HCT116 (cell line): ENCODE results near the gene ELF2. TPM values are rescaled to one million over a fixed set of nuclear protein-coding genes. Genes with fewer than 3 reads are reported as not detected.
"Not testable (repeated sequence)": the region's sequence is repeated elsewhere in the genome, so short reads cannot be mapped to it uniquely, and the experiment has no call there.

Experiments
- ATAC-seq: fragments of 200-7000 bp; cut with Tn5 transposase; 2 replicates; pipeline ENCODE4 v1.9.1; 2020; ENCODE audit warnings: mild to moderate bottlenecking, moderate library complexity
- BruUV-seq: library from RNA; stranded (reverse); fragments of 400-500 nt; replicated peaks from 2 replicates; lab custom pipeline; 2021; lab: Mats Ljungman, UMichigan
- CTCF ChIA-PET: fragments of 300-600 bp; sonication (Branson Sonifier 250); formaldehyde crosslinking; loops from one replicate; lab custom pipeline; 2021; ENCODE audit warnings: antibody characterized with exemption; lab: Charles Lee
- POLR2A ChIA-PET: fragments of 300-600, 350-600 bp; sonication (Branson Sonifier 250); formaldehyde crosslinking; loops from one replicate; lab custom pipeline; 2021; ENCODE audit warnings: antibody characterized with exemption; lab: Charles Lee
- RAD21 ChIA-PET, 2 experiments: fragments of 300-600 bp; sonication (Branson Sonifier 250); formaldehyde crosslinking; loops; one replicate each; lab custom pipeline; 2023; ENCODE audit warnings: low total read pairs in 2 of 2; ENCODE audit not compliant: uncharacterized antibody in 2 of 2, unreplicated experiment in 2 of 2, low non-redundant PET in 1 of 2; lab: Charles Lee
- DNase-seq: peaks from one replicate; pipeline ENCODE4 v3.0.0-alpha.2; 2010; ENCODE audit warnings: low read depth, low spot score
- H2AFZ ChIP-seq: fragments of 200-600 bp; shearing (Covaris generic), sonication (generic); 2 replicates; pipeline ENCODE4 v1.6.1; 2017; ENCODE audit warnings: low read depth, mixed run types, mixed read lengths, antibody characterized with exemption, low read length; ENCODE audit not compliant: poor library complexity, severe bottlenecking
- H3K27ac ChIP-seq: 2 replicates; pipeline ENCODE4 v1.5.1; 2012; ENCODE audit warnings: low read depth, low read length
- H3K27me3 ChIP-seq: fragments of 200-600 bp; sonication (generic); 2 replicates; pipeline ENCODE4 v1.6.1; 2016; ENCODE audit warnings: mixed run types, low read length, mixed read lengths; ENCODE audit not compliant: insufficient read depth
- H3K36me3 ChIP-seq, 2 experiments: fragments of 200-500 bp in 1 of 2; fragments of 200-600 bp in 1 of 2; sonication (Bioruptor generic) in 1 of 2; sonication (generic) in 1 of 2; 2 replicates each; pipeline versions ENCODE4 v1.5.1 to v1.6.1; 2014 to 2016; ENCODE audit warnings: low read length in 2 of 2, inconsistent platforms in 1 of 2, mixed read lengths in 1 of 2, mixed run types in 1 of 2; ENCODE audit not compliant: insufficient read depth in 2 of 2, control insufficient read depth in 1 of 2
- H3K4me1 ChIP-seq, 2 experiments: fragments of 200-600 bp in 1 of 2; sonication (generic) in 1 of 2; 2 replicates each; pipeline versions ENCODE4 v1.5.1 to v1.6.1; 2012 to 2017; ENCODE audit warnings: low read length in 2 of 2, inconsistent platforms in 1 of 2, mild to moderate bottlenecking in 1 of 2, mixed read lengths in 1 of 2, mixed run types in 1 of 2, moderate library complexity in 1 of 2; ENCODE audit not compliant: insufficient read depth in 2 of 2, control insufficient read depth in 1 of 2
- H3K4me2 ChIP-seq: fragments of 200-600 bp; sonication (generic); 2 replicates; pipeline ENCODE4 v1.6.1; 2017; ENCODE audit warnings: mixed run types, low read length, mixed read lengths
- H3K4me3 ChIP-seq, 2 experiments: fragments of 200-600 bp in 1 of 2; sonication (generic) in 1 of 2; replicated peaks in 1 of 2; 2 replicates each; pipeline ENCODE4 v1.5.1; 2011 to 2016; ENCODE audit warnings: low read length in 2 of 2, control low read depth in 1 of 2, low read depth in 1 of 2, mild to moderate bottlenecking in 1 of 2, mixed read lengths in 1 of 2, mixed run types in 1 of 2
- H3K79me2 ChIP-seq: fragments of 200-600 bp; sonication (generic); 2 replicates; pipeline ENCODE4 v1.6.1; 2017; ENCODE audit warnings: mild to moderate bottlenecking, mixed run types, low read length, moderate library complexity, mixed read lengths; ENCODE audit not compliant: insufficient read depth
- H3K9ac ChIP-seq: fragments of 200-600 bp; sonication (generic); 2 replicates; pipeline ENCODE4 v1.6.1; 2016; ENCODE audit warnings: low read length, mixed read lengths
- H3K9me2 ChIP-seq: fragments of 200-600 bp; sonication (generic), shearing (Covaris generic); 2 replicates; pipeline ENCODE4 v1.6.1; 2017; ENCODE audit warnings: mixed run types, mild to moderate bottlenecking, moderate library complexity; ENCODE audit not compliant: insufficient read depth
- H3K9me3 ChIP-seq, 2 experiments: fragments of 200-500 bp in 1 of 2; fragments of 200-600 bp in 1 of 2; sonication (Bioruptor generic) in 1 of 2; sonication (generic) in 1 of 2; 2 replicates each; pipeline ENCODE4 v1.6.1; 2014 to 2017; ENCODE audit warnings: low read length in 2 of 2, mixed read lengths in 2 of 2, inconsistent platforms in 1 of 2, low read depth in 1 of 2, mild to moderate bottlenecking in 1 of 2, mixed run types in 1 of 2, moderate library complexity in 1 of 2; ENCODE audit not compliant: control insufficient read depth in 1 of 2, insufficient read depth in 1 of 2
- H4K20me1 ChIP-seq: fragments of 200-600 bp; sonication (generic), shearing (Covaris generic); 2 replicates; pipeline ENCODE4 v1.6.1; 2017; ENCODE audit warnings: mixed run types, mild to moderate bottlenecking, moderate library complexity; ENCODE audit not compliant: insufficient read depth
- ELF1 ChIP-seq: IDR thresholded peaks from 2 replicates; pipeline ENCODE4 v1.6.1; 2012; ENCODE audit warnings: low read depth, borderline replicate concordance
- EZH2phosphoT487 ChIP-seq: fragments of 200-600 bp; IDR thresholded peaks from 2 replicates; pipeline ENCODE4 v1.6.1; 2018; ENCODE audit warnings: antibody characterized with exemption, borderline replicate concordance
- FOSL1 ChIP-seq: IDR thresholded peaks from 2 replicates; pipeline ENCODE4 v1.6.1; 2012; ENCODE audit warnings: low read depth
- JUND ChIP-seq: IDR thresholded peaks from 2 replicates; pipeline ENCODE4 v1.6.1; 2012
- POLR2A ChIP-seq: IDR thresholded peaks from 2 replicates; pipeline ENCODE4 v1.7.0; 2011; ENCODE audit warnings: borderline replicate concordance; ENCODE audit not compliant: insufficient read depth, insufficient read length; ENCODE audit errors: extremely low read depth
- intact Hi-C: fragments of 100-400 bp; cut with micrococcal nuclease; formaldehyde crosslinking; loops from 2 replicates; pipeline ENCODE4 v1.10.0; 2022
- total RNA-seq: library from RNA; stranded (reverse); gene quantifications from one replicate; pipeline ENCODE4 v1.2.1, GENCODE V29; 2021; ENCODE audit not compliant: unreplicated experiment
- TF ChIP-seq, protein P1 (sequence below): IDR thresholded peaks from 2 replicates; pipeline ENCODE4 v1.6.1; 2012

ELF2 gene
- total RNA-seq, 1 experiment from 2014 or later = 28.2 TPM

DNA sequence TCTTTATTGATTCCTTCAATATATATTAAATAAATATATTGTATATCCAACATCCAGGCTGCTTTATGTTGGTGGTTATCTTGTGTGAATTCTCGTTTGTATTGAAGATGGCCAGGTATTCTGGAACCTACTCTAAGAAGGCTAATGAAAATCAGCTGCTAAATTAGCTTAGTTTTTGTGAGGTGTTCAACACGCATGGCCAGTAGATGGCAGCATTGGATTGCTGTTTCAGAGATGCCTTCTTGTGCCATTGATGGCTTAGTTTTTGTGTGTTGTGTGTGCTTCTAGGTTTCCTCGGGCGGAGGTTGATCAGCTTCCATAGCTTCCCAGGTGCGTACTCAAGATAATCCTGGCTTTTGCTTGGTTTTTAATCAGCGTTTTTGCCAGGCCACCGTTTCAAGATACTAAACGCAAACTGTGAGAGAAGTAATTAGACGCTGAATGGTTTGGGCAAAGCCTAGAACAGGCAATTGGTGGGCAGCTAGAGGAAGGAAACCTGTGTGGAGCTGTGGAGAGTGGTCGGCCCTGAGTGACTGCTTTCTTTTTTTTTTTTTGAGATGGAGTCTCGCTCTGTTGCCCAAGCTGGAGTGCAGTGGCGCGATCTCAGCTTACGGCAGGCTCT lies 146.3 kb downstream of the ELF2 start (continued):
- TF ChIP-seq, protein P1, sequence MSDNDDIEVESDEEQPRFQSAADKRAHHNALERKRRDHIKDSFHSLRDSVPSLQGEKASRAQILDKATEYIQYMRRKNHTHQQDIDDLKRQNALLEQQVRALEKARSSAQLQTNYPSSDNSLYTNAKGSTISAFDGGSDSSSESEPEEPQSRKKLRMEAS = no peak
- TF ChIP-seq ELF1 (no peak), JUND (no peak), EZH2phosphoT487 (no peak), POLR2A (no peak)
- TF ChIP-seq, all 23 proteins: peak for 2

DNA sequence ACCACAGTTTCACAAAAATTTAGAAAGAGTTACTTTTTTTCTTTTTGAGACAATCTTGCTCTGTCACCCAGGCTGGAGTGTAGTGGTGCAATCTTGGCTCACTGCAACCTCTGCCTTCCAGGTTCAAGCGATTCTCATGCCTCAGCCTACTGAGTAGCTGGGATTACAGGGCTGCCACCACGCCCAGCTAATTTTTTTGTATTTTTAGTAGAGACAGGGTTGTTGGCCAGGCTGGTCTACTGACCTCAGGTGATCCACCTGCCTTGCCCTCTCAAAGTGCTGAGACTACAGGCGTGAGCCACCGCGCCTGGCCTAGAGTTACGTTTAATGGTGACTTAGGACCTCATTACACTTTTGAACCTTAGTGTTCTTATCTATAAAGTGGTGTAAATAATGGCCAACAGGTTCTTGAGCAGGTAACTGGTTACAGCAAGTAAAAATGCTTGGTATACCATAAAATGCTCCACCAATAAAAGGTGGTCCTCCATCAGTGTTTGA lies 147.1 kb downstream of the ELF2 start:
- ATAC-seq, H3K9me2 ChIP-seq, H3K27ac ChIP-seq, H3K36me3 ChIP-seq, H3K4me1 ChIP-seq, H3K27me3 ChIP-seq, H2AFZ ChIP-seq, DNase-seq, H3K9me3 ChIP-seq, BruUV-seq, H3K4me2 ChIP-seq, H3K9ac ChIP-seq, H3K4me3 ChIP-seq: not testable (repeated sequence)
- ChIA-PET CTCF (interaction anchor here (0.6 to 2.0 kb wide), 42 partner anchors 9 to 627 kb away, joined by 3 to 29 read pairs (median 4); partner anchors contain the start of genes ELF2, NAA15 and NOCT), RAD21 (interaction anchor here (0.8 to 1.1 kb wide), 5 partner anchors 53 to 619 kb away, joined by 3 to 5 read pairs (median 4); no protein-coding TSS in a partner anchor), POLR2A (interaction anchor here (1.0 to 1.2 kb wide), 3 partner anchors 14 to 23 kb away, joined by 3 to 6 read pairs (median 3); partner anchors contain the start of gene NOCT)
- Histone ChIP-seq H4K20me1 (peaks cover 21% of the 10 kb centered on the region; the same call in 1 of the 2 replicates), H3K79me2 (peaks cover 97% of the 10 kb centered on the region)
- intact Hi-C loops = loop anchor here (1.0 to 10.0 kb wide), 7 partner anchors 55 to 615 kb away; no protein-coding TSS in a partner anchor

DNA sequence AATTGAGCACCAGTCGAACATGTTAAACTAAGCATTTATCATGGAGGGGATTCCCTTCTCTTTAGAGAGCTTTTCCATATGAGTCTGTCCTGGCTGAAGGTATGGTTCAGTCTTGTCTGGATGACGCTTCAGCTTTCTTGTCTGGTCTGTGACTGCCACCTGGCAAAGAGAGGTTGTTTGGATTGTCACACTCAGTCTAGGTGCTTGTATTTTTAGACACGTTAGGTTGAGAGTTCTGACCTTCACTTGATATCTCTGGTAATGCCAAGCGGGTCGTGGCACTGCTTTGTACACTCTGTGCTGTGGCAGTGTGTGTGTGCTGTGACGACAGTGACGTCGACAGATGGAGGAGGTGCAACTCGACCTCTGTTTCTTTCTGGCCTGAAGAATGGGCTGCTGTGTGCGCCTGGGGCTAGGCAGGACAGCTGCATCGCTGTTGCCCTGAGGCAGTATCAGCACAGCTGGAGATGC lies 148.8 kb downstream of the ELF2 start:
- ATAC-seq (no peak; the same call in 1 of the 2 replicates), DNase-seq (no peak)
- Histone ChIP-seq H3K9me3 (no peaks in the 10 kb centered on the region), H3K4me2 (no peak overlapping the region), H3K4me1 (peaks cover 0 to 4% of the 10 kb centered on the region in 2 experiments; a peak in 1 of 4 replicates), H3K79me2 (peaks cover 97% of the 10 kb centered on the region), H3K9ac (no peak overlapping the region), H3K36me3 (peaks cover 0 to under 1% of the 10 kb centered on the region in 2 experiments; a peak in 1 of 4 replicates), H2AFZ (no peak overlapping the region), H3K4me3 (no peak overlapping the region), H3K9me2 (no peaks in the 10 kb centered on the region), H4K20me1 (peaks cover 17% of the 10 kb centered on the region; the same call in 1 of the 2 replicates), H3K27me3 (no peaks in the 10 kb centered on the region), H3K27ac (no peak overlapping the region)
- no TSS peak for BruUV-seq
- ChIA-PET POLR2A (no interaction called here), RAD21 (no interaction called here), CTCF (interaction anchor here (1.0 kb wide), 1 partner anchor 579 kb away, joined by 4 read pairs; no protein-coding TSS in a partner anchor)
- intact Hi-C loops = no loop called here
- TF ChIP-seq JUND (no peak), FOSL1 (no peak)
